Superior temporal gyrus (tissue), 1 donor: ENCODE measurements around the gene SERPINB8.
"Not testable (repeated sequence)": the region's sequence is repeated elsewhere in the genome, so short reads cannot be mapped to it uniquely, and the experiment has no call there.

Experiments
- DNase-seq: peaks from one replicate; pipeline ENCODE4 v3.0.0-alpha.2; 2016; ENCODE audit errors: extremely low spot score

SERPINB8 gene, protein sequence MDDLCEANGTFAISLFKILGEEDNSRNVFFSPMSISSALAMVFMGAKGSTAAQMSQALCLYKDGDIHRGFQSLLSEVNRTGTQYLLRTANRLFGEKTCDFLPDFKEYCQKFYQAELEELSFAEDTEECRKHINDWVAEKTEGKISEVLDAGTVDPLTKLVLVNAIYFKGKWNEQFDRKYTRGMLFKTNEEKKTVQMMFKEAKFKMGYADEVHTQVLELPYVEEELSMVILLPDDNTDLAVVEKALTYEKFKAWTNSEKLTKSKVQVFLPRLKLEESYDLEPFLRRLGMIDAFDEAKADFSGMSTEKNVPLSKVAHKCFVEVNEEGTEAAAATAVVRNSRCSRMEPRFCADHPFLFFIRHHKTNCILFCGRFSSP

DNA sequence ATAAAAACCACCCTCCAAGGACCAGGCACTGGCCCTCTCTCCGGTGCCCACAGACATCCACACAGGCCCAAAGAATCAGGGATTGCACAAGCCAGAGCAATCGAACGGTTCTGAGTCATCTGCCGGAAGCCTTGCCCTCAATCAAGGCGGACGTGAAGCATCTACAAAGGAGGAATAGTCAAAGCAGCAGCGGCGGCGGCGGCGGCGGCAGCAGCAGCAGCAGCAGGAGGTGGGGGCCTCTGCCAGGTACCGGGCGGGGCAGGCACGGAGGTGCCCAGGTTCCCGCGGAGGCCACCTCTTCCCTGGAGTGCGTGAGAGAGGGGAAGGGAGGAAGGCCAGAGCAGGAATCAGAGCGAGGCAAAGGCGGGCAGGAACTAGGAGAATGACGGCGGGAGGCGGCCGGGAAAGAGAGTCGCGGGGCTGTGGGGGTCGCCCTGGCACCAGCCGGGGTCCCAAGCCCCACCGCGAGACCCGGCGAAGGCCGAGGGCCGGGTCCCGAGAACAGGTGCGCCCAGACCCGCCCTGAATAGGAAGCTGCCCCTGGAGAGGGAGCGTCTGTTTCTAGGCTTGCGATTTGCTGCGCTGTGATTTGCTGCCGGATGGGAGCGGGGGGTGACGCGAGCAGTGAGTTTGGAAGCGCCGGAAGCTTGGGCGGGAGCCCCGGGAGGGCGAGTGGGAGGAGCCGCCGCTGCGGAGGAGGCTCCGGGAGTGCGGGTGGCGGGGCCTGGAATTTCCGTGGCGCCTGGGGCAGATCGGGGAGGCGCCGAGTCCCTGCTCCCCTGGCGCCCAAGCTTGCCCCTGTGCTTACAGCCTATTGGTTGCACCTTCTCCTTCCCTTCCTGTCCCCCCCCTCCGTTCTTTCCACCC, at the start of gene SERPINB8:
Gene SERPINB8, plus strand, starts transcription at position 140 of the 867 bp plus-strand sequence. CDS start 8,228 bp downstream, outside the sequence.
- DNase-seq, result peak; percentile 95

DNA sequence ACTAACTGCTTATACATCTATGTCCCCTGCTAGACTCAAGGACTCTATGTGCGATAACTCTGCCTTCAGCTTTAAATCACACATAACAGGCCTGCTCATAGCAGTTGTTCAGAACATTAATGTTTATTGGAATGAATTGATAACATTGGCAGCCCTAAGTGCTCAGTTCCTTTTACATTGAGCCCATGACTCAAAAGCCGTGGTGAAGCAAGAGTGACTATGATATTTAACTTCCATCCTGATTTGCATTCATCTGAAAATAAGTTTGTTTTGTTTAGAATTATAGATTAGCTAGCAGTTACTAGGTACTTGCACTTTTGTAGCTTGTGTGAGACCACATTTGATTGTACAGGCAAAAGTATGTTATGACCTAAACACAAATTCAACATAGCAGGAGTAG, 47.8 kb upstream of the SERPINB8 start:
- no peak for DNase-seq

DNA sequence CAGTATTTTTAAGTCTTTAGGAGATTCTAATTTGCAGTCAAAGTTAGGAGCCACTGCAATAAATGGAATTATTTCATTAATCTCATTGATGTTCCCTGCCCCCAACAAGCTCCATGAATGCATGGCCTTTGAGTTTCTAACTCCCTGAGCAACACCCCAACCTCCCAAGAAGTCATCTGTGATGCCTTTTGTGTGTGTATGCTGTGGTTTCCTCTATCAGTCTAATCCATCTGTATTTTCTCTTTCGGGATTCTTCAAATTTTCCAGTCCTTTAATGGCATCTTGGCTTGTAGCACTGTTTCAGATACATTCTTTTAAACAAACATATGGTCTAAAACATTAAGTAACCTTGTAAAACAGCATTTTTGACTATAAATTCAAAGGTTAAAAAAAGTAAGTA, 45.3 kb upstream of the SERPINB8 start:
- no peak for DNase-seq

DNA sequence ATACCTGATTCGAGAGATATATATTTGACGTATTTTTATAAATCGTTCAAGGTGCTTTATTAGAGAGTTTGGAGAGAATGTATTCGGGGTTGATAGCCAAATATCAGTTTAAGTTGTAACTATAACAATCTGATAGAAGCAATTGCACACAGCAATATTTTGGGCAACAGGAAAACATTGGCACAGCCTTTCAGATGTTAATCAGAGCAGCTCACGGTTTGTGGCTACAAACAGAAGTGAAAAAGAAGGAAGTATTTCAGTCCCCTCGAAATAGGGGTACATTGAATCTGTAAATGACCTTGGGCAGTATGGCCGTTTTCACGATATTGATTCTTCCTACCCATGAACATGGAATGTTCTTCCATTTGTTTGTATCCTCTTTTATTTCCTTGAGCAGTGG, 41.5 kb upstream of the SERPINB8 start:
- no peak for DNase-seq

DNA sequence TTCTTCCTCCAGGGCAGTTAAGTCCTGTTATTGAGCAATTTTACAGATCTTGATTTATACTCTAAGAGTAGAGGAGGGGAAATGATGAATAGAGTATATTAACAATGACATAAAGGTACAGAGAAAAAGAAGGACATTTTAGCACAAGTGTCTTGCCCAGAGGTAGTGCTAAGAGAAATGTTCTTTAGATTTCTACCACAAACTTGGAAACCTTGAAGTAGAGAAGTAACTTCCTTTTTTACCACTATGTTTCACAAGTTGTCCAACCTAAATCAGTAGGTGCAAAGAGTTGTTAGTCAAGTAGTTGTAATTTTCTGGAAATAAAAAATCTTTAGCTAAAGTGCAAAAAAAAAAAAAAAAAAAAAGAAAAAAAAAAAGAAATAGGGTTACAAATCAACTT, 40.5 kb upstream of the SERPINB8 start:
- DNase-seq, result not testable (repeated sequence)

DNA sequence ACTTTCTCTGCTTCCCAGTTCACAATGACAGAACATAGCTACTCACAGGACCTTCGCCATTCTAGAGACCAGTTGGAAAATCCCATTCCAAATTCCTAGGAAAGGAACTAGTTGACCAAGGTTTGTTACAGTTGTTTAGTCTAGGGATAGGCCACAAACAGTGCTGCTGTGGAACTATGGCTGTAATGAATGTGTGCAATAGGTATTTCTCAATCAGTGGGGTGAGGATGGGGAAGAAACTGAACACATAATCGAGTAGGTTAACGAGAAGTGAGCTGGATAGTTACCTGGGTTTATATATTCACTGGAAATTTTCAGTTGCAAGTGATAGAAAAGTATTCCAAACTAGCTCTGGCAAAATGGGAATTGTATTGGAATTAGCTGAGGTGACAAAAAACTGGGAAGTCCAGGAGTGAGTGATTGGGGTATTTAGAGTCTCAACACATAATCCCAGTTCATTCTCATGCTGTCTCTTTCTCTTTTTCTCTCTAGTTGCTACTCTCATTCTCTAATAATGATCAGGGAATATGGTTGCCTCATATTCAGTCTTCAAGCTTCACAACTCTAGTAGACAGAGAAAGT, 39.0 kb upstream of the SERPINB8 start:
- no peak for DNase-seq

DNA sequence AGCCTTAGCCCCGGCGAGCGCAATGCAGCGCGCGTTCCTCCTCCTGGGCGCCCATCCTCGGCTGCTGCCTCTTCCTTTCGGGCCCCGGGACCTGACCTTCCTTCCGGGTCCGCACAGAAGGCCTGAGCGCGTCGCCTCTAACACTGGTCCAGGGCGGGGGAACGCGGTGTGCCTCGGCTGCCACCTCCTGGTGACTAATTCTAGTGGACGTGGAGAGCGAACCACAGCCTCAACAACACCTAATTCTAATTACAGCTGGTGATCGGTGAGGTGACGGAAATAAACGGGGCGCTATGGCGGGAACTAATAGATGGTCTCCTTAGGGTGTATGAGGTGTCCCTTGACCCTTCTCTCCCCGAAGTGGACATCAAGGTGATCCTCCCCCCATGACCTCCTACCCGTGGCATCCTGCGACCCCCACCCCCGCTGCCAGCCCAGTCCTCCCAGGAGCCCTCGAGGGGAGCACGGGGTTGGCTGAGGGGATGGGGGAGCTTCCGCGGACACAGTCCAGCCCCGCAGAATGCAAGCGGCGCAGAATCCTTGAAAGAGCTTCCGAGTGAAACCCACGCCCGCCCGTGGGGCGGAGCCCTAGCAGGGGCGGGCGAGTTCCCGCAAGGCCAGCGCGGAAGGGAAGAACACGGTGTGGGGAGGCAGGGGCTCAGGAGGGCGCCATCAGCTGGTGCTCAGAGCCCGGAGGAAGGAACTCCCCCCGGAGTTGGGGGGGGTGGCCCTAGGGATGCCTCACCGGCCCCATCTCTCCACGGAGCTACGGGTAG, 33.5 kb upstream of the SERPINB8 start:
- peak; percentile 85 for DNase-seq

DNA sequence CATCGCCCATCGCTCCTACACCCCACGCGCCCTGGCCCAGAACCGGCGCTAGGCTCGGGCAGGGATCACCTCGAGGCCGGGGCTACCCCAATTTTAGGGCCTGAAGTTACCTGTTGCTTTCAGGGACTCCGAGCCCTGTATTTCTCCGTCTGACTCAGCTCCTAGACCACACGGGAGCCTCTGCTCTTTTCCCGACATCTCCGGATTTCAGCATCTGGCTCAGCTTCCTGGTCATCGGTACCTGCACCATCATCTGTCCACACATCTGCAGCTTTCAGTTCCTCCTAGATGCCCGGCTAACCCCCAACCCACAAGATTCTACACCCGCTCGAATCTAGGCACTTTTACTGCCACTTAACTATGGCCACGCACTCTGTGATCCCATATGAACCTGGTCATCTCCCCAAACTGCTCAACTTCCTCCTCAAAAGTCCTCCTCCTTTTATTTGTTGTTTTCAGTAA, 32.9 kb upstream of the SERPINB8 start:
- no peak for DNase-seq

DNA sequence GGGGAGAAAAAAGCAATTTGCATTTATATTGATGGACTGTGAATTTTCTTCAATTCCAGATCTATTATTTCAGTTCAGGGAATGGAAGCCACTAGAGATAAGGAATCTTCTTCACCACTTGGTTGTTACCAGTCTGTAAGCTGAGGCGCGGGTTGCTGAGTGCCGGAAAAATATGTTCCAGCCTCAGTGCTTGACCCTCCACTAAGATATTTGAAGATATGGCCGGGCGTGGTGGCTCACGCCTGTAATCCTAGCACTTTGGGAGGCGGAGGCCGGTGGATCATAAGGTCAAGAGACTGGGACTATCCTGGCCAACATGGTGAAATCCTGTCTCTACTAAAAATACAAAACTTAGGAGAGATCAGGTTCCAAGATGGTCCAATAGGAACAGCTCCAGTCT, 29.9 kb upstream of the SERPINB8 start:
- no peak for DNase-seq

DNA sequence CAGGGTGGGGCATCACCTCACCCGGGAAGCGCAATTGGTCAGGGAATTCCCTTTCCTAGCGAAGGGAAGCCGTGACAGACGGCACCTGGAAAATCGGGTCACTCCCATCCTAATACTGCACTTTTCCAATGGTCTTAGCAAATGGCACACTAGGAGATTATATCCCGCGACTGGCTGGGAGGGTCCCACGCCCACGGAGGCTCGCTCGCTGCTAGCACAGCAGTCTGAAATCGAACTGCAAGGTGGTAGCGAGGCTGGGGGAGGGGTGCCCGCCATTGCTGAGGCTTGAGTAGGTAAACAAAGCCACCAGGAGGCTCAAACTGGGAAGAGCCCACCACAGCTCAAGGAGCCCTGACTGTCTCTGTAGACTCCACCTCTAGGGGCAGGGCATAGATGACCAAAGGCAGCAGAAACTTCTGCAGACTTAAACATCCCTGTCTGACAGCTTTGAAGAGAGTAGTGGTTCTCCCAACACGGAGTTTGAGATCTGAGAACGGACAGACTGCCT, 29.3 kb upstream of the SERPINB8 start:
- DNase-seq, result not testable (repeated sequence)

DNA sequence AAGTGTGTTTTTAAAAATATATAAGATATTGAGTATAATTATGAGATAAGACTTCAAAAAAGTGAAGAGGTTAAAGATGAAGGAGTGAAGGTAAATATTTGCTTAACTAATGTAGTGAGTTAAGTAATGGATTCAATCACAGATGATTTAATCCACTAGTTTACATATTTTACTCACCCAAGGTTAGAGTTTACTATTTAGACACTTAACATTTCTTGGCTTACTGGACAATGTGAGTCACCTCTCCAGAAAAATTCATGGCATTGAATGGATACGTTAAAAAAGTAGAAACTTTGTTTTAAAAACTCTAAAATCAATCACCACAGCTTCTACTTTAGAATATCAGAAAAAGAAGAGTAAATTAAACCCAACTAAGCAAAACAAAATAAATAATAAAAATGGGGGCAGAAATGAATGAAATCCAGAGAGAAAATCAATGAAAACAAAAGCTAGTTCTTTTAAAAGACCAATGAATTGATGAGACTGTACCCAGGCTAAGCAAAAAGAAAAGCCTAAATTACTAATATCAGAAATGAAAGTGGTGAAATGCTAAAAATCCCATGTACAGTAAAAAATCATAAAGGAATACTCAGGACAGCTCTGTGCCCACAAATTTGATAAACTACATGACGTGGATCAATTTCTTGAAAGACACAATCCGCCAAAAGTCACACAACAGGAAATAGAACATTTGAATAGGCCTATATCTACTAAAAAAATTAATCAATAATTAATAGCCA, 22.7 kb upstream of the SERPINB8 start:
- no peak for DNase-seq

DNA sequence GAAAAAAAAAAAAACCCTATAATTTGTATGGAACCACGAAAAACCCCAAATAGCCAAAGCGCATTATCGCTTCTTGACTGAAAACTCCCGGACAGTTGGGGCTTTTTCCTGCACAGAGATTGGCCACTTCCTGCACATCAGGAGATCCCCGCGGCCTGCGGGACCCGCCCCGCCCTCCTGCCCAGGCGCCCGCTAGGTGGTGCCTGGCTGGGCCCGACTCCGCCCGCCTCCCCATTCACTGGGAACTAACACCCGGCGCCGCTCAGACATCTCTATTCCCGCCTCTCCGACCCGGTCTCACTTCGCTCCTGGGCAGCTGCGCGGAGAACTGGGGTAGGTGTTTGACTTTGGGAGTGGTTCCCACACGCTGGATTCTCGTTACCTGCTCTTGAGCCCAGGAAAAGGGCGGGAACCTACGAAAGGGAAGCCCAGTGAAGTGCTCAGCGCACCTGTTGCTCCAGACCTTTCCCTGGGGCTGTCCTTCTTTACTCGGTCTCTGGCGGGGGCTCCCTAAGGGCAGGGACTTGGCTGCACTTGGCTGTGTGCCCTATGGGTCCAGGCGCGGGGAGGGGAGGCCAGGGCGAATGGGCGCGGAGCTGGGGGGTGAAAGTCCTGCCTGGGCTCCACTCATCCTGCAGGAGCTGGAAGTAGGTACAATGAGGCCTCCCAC, 20.7 kb upstream of the SERPINB8 start, which contains the start of gene HMSD:
Gene HMSD, plus strand, starts transcription at position 234 of the 670 bp plus-strand sequence. CDS start 4,155 bp downstream, outside the sequence.
- DNase-seq, result peak; percentile 66

DNA sequence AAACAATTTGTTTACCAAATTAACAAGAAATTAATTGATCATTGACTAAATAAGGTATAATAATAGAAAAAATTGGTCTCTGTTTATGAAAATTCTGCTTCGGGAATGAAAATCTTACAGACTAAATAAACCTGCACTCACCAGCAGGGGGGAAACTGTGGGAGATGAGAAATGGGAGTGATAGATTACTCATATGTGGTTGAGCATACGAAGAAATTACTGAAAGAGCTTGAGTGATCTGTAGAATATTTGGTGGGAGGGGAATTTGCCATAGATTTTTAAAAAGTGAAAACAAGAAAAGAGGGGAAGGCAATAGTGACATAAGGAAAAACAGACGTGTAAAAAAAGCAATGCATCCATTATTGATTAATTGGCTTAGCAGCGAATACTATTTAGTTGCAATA, 18.6 kb upstream of the SERPINB8 start:
- no peak for DNase-seq

DNA sequence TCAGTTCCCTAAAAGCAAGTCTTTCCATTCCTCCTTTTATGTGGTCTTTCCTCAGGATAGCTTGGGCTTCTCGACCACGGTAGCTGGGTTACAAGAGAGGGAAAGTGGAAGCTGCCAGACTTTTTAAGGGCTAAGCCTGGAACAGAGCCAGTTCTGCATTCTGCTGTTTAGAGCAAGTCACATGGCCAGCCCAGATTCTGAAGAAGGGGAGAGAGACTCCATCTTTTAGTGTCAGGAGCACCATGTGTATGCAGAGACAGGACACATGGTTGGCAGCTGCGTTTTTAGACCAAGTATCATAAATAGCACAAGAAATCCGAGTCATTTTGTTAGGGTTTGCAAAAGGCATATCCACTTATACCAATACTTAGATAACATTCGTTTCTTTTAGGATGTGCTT, 16.1 kb upstream of the SERPINB8 start:
- no peak for DNase-seq

DNA sequence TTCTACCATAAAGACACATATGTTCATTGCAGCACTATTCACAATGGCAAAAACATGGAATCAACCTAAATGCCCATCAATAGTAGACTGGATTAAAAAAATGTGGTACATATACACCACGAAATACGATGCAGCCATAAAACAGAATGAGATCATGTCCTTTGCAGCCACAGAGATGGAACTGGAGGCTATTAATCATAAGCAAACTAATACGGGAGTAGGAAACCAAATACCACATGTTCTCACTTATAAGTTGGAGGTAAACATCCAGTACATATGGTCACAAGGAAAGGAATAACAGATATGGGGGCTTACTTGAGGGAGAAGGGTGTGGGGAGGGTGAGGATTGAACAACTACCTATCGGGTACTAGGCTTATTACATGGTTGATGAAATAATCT, 13.1 kb upstream of the SERPINB8 start:
- DNase-seq, result no peak

DNA sequence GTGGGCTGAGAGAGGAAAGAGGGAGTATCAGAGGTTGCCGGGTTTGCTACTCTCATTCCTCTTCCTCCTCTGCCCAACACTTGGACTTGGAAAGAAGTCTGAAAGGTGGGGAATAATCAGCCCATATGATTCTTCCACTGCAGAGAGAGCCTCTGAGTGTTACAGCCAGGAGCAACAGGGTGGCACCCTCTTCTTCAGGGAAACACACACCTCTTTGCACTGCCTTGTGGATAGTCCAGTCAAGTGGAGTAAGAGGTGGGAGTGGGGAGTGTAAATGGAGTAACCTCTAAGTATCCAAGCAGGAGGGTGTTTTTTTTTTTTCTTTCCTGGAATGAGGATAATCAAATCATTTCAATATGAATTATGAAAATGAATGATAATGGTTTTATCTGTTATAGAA, 9.0 kb upstream of the SERPINB8 start:
- DNase-seq, result no peak

DNA sequence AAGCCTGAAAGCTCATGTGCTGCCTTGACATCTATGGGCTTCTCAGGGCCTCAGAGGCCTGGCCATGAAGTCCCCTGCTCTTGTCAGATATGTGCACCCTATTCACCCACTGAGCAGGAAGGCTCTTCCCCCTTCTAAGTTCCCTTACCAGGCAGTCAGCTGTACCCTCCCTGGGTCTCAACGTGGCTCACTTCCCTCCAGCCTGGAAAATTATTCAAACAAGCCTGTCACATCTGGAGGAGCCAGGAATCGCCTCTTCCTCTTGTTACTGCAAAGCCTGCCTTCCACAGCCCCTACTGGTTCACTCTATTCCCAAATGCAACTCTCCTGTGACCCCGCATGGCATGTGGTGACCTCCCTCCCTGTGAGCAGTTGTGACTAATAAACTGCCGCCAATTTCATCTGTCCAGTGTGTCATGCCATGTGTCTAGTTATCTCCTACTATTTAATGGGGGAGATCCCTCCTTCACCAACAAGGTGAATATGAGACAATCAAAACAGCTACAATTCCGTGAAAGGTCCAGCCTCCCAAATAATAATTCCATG, 8.4 kb upstream of the SERPINB8 start:
- DNase-seq, result no peak

DNA sequence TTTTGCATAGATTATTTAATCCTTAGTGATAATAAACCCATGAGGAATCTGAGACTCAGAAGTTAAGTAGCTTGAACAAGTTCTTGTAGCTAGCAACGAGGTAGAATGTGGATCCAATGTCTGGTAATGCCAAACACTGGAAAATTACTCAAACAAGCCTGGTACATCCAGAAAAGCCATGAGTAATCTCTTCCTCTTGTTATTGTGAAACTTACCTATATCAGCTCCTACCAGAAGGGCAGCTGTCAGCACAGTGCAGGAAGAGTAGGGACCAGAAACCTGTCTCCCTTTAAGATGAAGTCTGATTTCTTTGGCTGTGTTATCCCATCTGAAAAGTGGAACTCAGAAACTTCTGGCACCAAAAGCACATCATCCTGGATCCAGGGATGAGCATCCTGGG, 7.7 kb upstream of the SERPINB8 start:
- DNase-seq, result no peak

DNA sequence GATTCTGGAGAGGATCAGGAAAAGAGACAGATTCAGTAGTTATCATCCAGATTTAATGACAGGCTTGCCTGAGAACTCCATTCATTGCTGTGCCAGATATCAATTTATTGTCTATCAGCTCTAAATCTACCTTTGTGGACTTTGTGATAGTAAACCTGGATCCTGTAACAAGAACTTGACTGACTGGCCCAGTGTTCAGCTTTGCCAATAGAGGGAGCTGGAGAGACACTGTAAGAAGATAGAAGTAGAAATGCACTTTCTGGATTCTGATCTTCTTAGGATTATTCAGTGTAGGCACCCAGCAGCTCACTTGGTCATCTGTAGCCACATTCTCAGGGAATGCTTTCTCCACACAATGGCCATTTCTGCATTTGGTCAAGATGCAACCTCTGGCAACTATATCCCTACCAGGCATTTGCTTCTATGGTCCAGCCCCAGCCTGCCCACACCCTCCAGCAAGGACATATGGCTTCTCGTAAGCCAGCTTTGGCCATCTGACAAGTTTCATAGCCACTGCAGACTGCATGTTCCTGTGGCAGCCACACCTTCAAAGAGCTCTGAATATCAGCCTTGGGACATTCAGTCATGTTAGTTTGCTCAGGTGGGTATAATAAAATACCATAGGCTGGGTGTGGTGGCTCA, 6.1 kb upstream of the SERPINB8 start:
- peak; percentile 80 for DNase-seq
